Activated naive CD8-positive, alpha-beta T cell (primary cell): Measurements from ENCODE around the gene HOXA2.

Experiments
- H3K27ac Mint-ChIP-seq: one replicate; pipeline ENCODE4 v1.8.0; 2021; ENCODE audit warnings: mixed read lengths
- H3K27me3 Mint-ChIP-seq: one replicate; pipeline ENCODE4 v1.8.0; 2021; ENCODE audit warnings: mixed read lengths
- H3K36me3 Mint-ChIP-seq: one replicate; pipeline ENCODE4 v1.8.0; 2021; ENCODE audit warnings: mixed read lengths
- H3K4me1 Mint-ChIP-seq: one replicate; pipeline ENCODE4 v1.8.0; 2021; ENCODE audit warnings: low read depth, mixed read lengths
- H3K4me3 Mint-ChIP-seq: one replicate; pipeline ENCODE4 v1.8.0; 2021; ENCODE audit warnings: mild to moderate bottlenecking, mixed read lengths
- H3K9me3 Mint-ChIP-seq: one replicate; pipeline ENCODE4 v1.8.0; 2021; ENCODE audit warnings: low read depth, mixed read lengths

The HOXA2 gene

DNA sequence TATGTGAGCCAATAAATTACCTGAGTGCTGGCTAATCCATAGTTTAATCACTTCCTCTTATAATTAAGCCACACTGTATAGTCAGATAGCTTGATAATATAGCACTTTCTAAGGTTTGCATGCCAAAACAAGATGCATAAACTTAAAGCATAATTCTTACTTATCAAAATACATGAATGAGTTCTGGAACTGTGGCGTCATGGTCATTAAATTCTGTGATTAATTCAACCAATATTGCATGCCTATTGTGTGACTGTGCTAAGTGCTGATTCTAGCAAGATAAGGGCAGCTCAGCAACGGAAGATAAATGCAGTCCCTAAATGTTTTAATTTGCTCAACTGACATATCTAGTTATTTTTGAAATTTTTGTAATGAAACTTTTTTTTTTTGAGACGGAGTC is 36.3 kb downstream of the HOXA2 start:
- Mint-ChIP-seq H3K4me3 (no peak overlapping the region), H3K36me3 (no peaks in the 10 kb centered on the region), H3K27me3 (no peaks in the 10 kb centered on the region), H3K4me1 (peaks cover 7% of the 10 kb centered on the region), H3K27ac (no peak overlapping the region), H3K9me3 (no peaks in the 10 kb centered on the region)

DNA sequence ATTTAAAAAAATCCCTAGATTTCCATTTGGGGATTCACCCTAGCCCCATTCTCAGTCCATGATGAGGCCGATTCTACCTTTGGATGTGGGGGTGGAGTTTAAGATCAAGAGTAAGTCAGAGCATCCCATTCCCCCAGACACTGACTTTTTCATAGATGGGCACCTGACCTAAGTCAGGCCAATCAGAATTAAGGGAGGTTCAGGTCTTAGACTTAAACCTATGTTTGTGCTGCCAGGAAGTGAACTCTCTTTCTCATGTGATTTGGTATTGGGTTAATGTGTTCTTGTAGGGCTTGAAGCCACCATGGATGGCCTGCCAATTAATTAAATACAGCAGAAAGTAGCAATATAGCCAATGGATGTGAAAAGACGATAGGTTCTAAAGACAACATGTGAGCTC is 36.8 kb downstream of the HOXA2 start:
- H3K27me3 Mint-ChIP-seq: no peaks in the 10 kb centered on the region
- peaks cover 7% of the 10 kb centered on the region for H3K4me1 Mint-ChIP-seq
- no peak overlapping the region for H3K4me3 Mint-ChIP-seq
- no peaks in the 10 kb centered on the region for H3K9me3 Mint-ChIP-seq
- H3K27ac Mint-ChIP-seq: no peak overlapping the region
- no peaks in the 10 kb centered on the region for H3K36me3 Mint-ChIP-seq

DNA sequence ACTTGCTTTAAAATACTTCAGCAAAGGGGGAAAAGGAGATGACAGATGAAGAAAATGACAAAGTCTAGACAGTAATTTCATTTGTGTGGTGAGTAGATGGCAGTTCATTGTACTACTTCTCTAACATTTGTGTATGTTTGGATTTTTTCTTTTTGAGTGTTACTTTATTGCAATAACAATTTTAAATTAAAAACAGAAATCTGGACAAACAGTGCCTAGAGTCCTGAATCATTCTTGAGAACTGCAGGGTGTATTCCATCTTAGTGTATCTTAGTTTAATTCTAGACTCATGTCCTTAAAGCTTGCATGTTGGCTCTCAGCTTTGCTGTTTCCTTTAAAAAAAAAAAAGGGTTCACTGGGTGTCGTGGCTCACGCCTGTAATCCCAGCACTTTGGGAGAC is 37.8 kb downstream of the HOXA2 start:
- Mint-ChIP-seq H3K36me3 (no peaks in the 10 kb centered on the region), H3K4me3 (no peak overlapping the region), H3K27me3 (no peaks in the 10 kb centered on the region), H3K4me1 (peaks cover 7% of the 10 kb centered on the region), H3K27ac (no peak overlapping the region), H3K9me3 (no peaks in the 10 kb centered on the region)

DNA sequence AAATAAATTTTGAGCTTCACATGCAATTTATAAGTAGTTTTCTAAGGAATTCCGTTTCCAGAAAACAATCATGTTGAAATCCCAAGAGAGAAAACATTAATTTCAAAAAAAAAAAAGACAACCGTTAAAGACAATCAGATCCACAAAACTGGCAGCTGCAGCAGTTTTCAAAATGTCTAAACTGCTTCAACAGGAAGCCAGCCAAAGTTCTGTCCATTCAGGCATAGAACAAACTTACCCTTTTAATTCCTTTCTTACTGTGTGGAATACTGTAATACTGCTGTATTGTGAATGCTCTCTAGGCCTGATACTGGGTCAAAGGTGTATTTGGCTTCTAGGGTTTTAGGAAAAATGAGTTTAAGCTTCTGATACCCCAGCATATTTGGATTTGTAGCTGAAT is 38.3 kb downstream of the HOXA2 start:
- no peak overlapping the region for H3K4me3 Mint-ChIP-seq
- H3K4me1 Mint-ChIP-seq: peaks cover 7% of the 10 kb centered on the region
- no peak overlapping the region for H3K27ac Mint-ChIP-seq
- H3K36me3 Mint-ChIP-seq: no peaks in the 10 kb centered on the region
- H3K27me3 Mint-ChIP-seq: peaks cover 2% of the 10 kb centered on the region
- no peaks in the 10 kb centered on the region for H3K9me3 Mint-ChIP-seq

DNA sequence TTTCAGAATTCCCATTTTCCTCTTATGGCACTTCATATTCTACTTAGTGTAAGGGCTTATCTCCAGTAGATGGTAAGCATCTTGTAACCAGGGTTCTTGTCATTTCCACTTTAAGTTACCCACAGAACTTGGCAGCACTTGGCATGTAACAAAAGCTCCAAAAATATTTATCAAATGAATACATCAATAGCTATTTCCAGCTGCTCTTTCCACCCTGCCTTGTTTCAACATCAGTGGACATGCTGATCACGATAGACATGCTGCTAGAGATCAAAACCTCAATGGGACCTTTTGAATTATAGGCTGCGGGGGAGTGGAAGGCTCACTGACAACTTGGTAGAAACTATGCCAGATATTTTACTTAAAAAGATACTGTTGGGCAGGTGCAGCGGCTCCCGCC is 39.5 kb downstream of the HOXA2 start:
- Mint-ChIP-seq H3K27ac (no peak overlapping the region), H3K9me3 (no peaks in the 10 kb centered on the region), H3K27me3 (peaks cover 7% of the 10 kb centered on the region), H3K4me1 (peaks cover 7% of the 10 kb centered on the region), H3K36me3 (no peaks in the 10 kb centered on the region), H3K4me3 (no peak overlapping the region)

DNA sequence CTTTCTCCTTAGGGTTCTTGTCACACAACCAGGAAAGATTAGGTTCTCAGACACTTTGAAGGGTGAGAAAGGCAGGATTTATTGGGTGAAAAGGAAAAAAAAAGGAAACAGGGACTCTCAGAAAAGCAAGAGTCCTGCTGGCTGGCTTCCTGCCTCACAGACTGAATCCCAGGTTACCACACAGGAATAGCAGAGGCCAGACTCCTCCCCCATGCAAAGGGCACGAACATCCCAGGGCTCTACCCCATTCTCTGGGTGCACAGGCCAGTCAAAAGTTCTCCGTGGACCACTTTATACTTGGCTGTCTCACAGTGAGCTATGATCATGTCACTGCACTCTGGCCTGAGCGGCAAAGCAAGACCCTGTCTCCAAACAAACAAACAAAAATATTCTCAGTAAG is 49.3 kb downstream of the HOXA2 start:
- no peak overlapping the region for H3K27ac Mint-ChIP-seq
- no peaks in the 10 kb centered on the region for H3K9me3 Mint-ChIP-seq
- no peak overlapping the region for H3K4me3 Mint-ChIP-seq
- H3K36me3 Mint-ChIP-seq: no peaks in the 10 kb centered on the region
- H3K27me3 Mint-ChIP-seq: peaks cover 3% of the 10 kb centered on the region
- no peaks in the 10 kb centered on the region for H3K4me1 Mint-ChIP-seq

DNA sequence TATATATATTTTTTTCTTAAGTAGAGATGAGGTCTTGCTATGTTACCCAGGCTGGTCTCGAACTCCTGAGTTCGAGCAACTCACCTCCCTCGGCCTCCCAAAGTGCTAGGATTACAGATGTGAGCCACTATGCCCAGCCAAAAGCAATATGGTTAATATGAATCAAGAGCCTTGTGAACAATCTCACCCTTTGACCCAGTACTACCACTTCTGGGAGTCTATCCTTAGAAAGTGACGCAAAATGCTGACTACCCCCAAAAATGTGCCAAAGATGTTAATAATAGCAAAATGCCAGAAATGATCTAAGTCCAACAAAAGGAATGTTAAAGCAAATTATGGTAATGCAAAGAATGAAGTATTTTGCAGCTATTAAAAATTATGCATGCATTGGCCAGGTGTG is 51.0 kb downstream of the HOXA2 start:
- Mint-ChIP-seq H3K9me3 (no peaks in the 10 kb centered on the region), H3K27me3 (peaks cover 3% of the 10 kb centered on the region), H3K4me3 (no peak overlapping the region), H3K36me3 (no peaks in the 10 kb centered on the region), H3K4me1 (no peaks in the 10 kb centered on the region), H3K27ac (no peak overlapping the region)
